DMS 273 treated with DMSO at 0.1 percent for 48 hours (cell line): ENCODE data around the gene ADGRG1.

Source experiments
- DNase-seq: peaks from one replicate; lab custom pipeline; 2025; lab: John Stamatoyannopoulos, UW

The ADGRG1 gene

GRCh38 chr16:57635266-57636097 lies 7.1 kb downstream of the ADGRG1 start:
- no peak for DNase-seq

GRCh38 chr16:57636184-57636583 lies 7.8 kb downstream of the ADGRG1 start:
- DNase-seq, result no peak

GRCh38 chr16:57637020-57637419 lies 8.6 kb downstream of the ADGRG1 start:
- DNase-seq, result no peak

GRCh38 chr16:57637424-57637823 lies 9.0 kb downstream of the ADGRG1 start:
- DNase-seq, result no peak

GRCh38 chr16:57637965-57638364 lies 9.5 kb downstream of the ADGRG1 start:
- DNase-seq, result no peak

- DNase-seq, result no peak
These were observed 10.0 kb downstream of the ADGRG1 start for GRCh38 chr16:57638381-57638780.

GRCh38 chr16:57639172-57639887 lies 10.9 kb downstream of the ADGRG1 start:
- no peak for DNase-seq

- DNase-seq, result no peak
These were observed 11.8 kb downstream of the ADGRG1 start for GRCh38 chr16:57640185-57640584.

- no peak for DNase-seq
These were observed 12.2 kb downstream of the ADGRG1 start for GRCh38 chr16:57640612-57641011.

- DNase-seq, result no peak
These were observed 14.0 kb downstream of the ADGRG1 start for GRCh38 chr16:57642160-57643135.

- DNase-seq, result no peak
These were observed 14.9 kb downstream of the ADGRG1 start for GRCh38 chr16:57643147-57643874.

GRCh38 chr16:57643910-57644309 lies 15.5 kb downstream of the ADGRG1 start:
- DNase-seq, result no peak

- no peak for DNase-seq
These were observed 16.1 kb downstream of the ADGRG1 start for GRCh38 chr16:57644383-57645014.

- no peak for DNase-seq
These were observed 16.7 kb downstream of the ADGRG1 start for GRCh38 chr16:57645169-57645568.

- DNase-seq, result no peak
These were observed 17.4 kb downstream of the ADGRG1 start for GRCh38 chr16:57645691-57646387.

GRCh38 chr16:57646388-57647039 lies 18.1 kb downstream of the ADGRG1 start:
- no peak for DNase-seq

GRCh38 chr16:57647136-57647875 lies 18.9 kb downstream of the ADGRG1 start:
- DNase-seq, result no peak

- no peak for DNase-seq
These were observed 19.7 kb downstream of the ADGRG1 start for GRCh38 chr16:57648125-57648524.
